Neuronal stem cell (in vitro differentiated cells): ENCODE results near the gene MYOF.

ENCODE experiments used
- DNase-seq: peaks from one replicate; pipeline ENCODE4 v3.0.0-alpha.2; 2013; ENCODE audit warnings: low spot score
- H2AFZ ChIP-seq: one replicate; pipeline ENCODE4 v1.6.1; 2013; ENCODE audit warnings: mild to moderate bottlenecking, low read length, inconsistent platforms
- H2AK5ac ChIP-seq: 2 replicates; pipeline ENCODE4 v1.6.1; 2013; ENCODE audit warnings: low read depth, mild to moderate bottlenecking, inconsistent platforms, low read length, moderate library complexity, mixed read lengths
- H2BK120ac ChIP-seq: 2 replicates; pipeline ENCODE4 v1.6.1; 2013; ENCODE audit warnings: low read depth, mild to moderate bottlenecking, inconsistent platforms, low read length, moderate library complexity, mixed read lengths
- H2BK12ac ChIP-seq: one replicate; pipeline ENCODE4 v1.6.1; 2013; ENCODE audit warnings: low read length, inconsistent platforms
- H2BK15ac ChIP-seq: 2 replicates; pipeline ENCODE4 v1.6.1; 2013; ENCODE audit warnings: mild to moderate bottlenecking, low read length, inconsistent platforms, mixed read lengths
- H2BK5ac ChIP-seq: one replicate; pipeline ENCODE4 v1.6.1; 2013; ENCODE audit warnings: inconsistent platforms, mild to moderate bottlenecking, low read length, moderate library complexity
- H3K14ac ChIP-seq: one replicate; pipeline ENCODE4 v1.6.1; 2013; ENCODE audit warnings: low read length, inconsistent platforms
- H3K18ac ChIP-seq: 2 replicates; pipeline ENCODE4 v1.6.1; 2013; ENCODE audit warnings: low read length, inconsistent platforms
- H3K23ac ChIP-seq: 2 replicates; pipeline ENCODE4 v1.6.1; 2013; ENCODE audit warnings: low read depth, mild to moderate bottlenecking, mixed read lengths, low read length, inconsistent platforms; ENCODE audit not compliant: poor library complexity
- H3K27ac ChIP-seq: replicated peaks from 3 replicates; pipeline ENCODE4 v1.5.1; 2013; ENCODE audit warnings: low read length, inconsistent platforms
- H3K27me3 ChIP-seq, 3 experiments: 2 replicates each; pipeline ENCODE4 v1.6.1; 2013; ENCODE audit warnings: low read length in 3 of 3, mild to moderate bottlenecking in 2 of 3, inconsistent platforms in 1 of 3, low read depth in 1 of 3, mixed read lengths in 1 of 3, moderate library complexity in 1 of 3; ENCODE audit not compliant: control insufficient read depth in 3 of 3, insufficient read depth in 3 of 3
- H3K36me3 ChIP-seq, 2 donors: replicated peaks in 1 of 2; 2 replicates each; pipeline ENCODE4 v1.6.1; 2013; ENCODE audit warnings: low read length in 2 of 2; ENCODE audit not compliant: control insufficient read depth in 2 of 2, insufficient read depth in 2 of 2
- H3K4ac ChIP-seq: 2 replicates; pipeline ENCODE4 v1.6.1; 2013; ENCODE audit warnings: inconsistent platforms, mild to moderate bottlenecking, low read length, moderate library complexity
- H3K4me1 ChIP-seq, 2 donors: 1 replicate in 1 of 2; 2 replicates in 1 of 2; pipeline ENCODE4 v1.6.1; 2013; ENCODE audit warnings: low read length in 2 of 2, low read depth in 1 of 2; ENCODE audit not compliant: control insufficient read depth in 2 of 2, insufficient read depth in 1 of 2
- H3K4me2 ChIP-seq: one replicate; pipeline ENCODE4 v1.6.1; 2013; ENCODE audit warnings: mild to moderate bottlenecking, low read length, inconsistent platforms; ENCODE audit not compliant: insufficient read depth, poor library complexity, severe bottlenecking
- H3K4me3 ChIP-seq, 2 donors: 2 replicates each; pipeline ENCODE4 v1.5.1; 2013; ENCODE audit warnings: low read length in 2 of 2, mild to moderate bottlenecking in 2 of 2, inconsistent platforms in 1 of 2, moderate library complexity in 1 of 2
- H3K79me1 ChIP-seq: one replicate; pipeline ENCODE4 v1.6.1; 2013; ENCODE audit warnings: low read depth, mild to moderate bottlenecking, inconsistent platforms, low read length, moderate library complexity
- H3K9ac ChIP-seq: one replicate; pipeline ENCODE4 v1.6.1; 2013; ENCODE audit warnings: mild to moderate bottlenecking, low read depth, low read length, inconsistent platforms; ENCODE audit not compliant: poor library complexity
- H3K9me3 ChIP-seq, 2 donors: replicated peaks in 1 of 2; 2 replicates each; pipeline versions ENCODE3 to v1.6.1; 2013; ENCODE audit warnings: low read length in 2 of 2, mild to moderate bottlenecking in 2 of 2, inconsistent platforms in 1 of 2, low read depth in 1 of 2, mixed read lengths in 1 of 2, moderate library complexity in 1 of 2; ENCODE audit not compliant: control insufficient read depth in 2 of 2, insufficient read depth in 1 of 2
- H4K8ac ChIP-seq: one replicate; pipeline ENCODE4 v1.6.1; 2013; ENCODE audit warnings: low read depth, mild to moderate bottlenecking, inconsistent platforms, low read length, moderate library complexity
- H4K91ac ChIP-seq: one replicate; pipeline ENCODE4 v1.6.1; 2013; ENCODE audit warnings: low read length, low read depth, mild to moderate bottlenecking, inconsistent platforms; ENCODE audit not compliant: poor library complexity
- WGBS, 2 donors: extraction: QIAGEN DNeasy Blood & Tissue Kit; methylation state at CpG; one replicate each; pipeline ENCODE4 v1.1.7; 2013; ENCODE audit warnings: missing lambda C conversion rate in 2 of 2, mixed read lengths in 1 of 2; ENCODE audit not compliant: insufficient read length in 2 of 2, insufficient replicate concordance in 1 of 2; ENCODE audit errors: extremely low coverage in 2 of 2; 5-methylcytosine and 5-hydroxymethylcytosine counted together

Gene MYOF

DNA sequence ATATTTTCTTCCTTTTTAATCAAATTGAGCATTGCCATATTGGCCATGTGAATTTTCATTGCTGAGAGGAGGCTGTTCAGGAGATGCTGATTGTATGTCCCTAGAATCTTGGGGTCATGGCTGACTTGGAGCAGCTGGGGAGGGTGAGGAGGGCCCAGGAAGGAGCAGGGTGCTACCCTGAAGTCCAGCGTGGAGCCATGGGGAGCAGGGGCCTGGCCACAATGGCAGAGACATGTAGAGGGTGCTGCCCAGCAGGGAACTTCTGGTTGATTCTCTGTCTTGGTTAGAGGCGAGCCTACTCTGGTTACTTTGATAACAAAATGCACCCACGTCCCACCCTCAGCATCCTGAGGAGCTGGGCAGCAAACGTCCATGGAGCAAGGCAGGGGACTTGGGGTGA, 186.0 kb downstream of the MYOF start:
- no peaks in the 10 kb centered on the region for H3K27me3 ChIP-seq
- DNase-seq = no peak
- H2AK5ac ChIP-seq = no peak overlapping the region
- WGBS, 2 donors = no CpG with 5 or more reads among the region's 4 CpGs
- no peak overlapping the region for H3K27ac ChIP-seq
- H3K14ac ChIP-seq = no peak overlapping the region
- H3K9me3 ChIP-seq = no peaks in the 10 kb centered on the region
- no peak overlapping the region for H2BK15ac ChIP-seq
- no peak overlapping the region for H3K23ac ChIP-seq
- H3K18ac ChIP-seq = no peak overlapping the region
- H3K4ac ChIP-seq = no peak overlapping the region
- no peak overlapping the region for H2AFZ ChIP-seq
- H3K36me3 ChIP-seq = no peaks in the 10 kb centered on the region
- H4K91ac ChIP-seq = no peak overlapping the region
- H3K4me1 ChIP-seq = peaks cover 0 to 3% of the 10 kb centered on the region in 2 donors
- no peak overlapping the region for H4K8ac ChIP-seq
- no peak overlapping the region for H2BK5ac ChIP-seq
- H3K4me2 ChIP-seq = no peak overlapping the region
- no peaks in the 10 kb centered on the region for H3K79me1 ChIP-seq
- H3K4me3 ChIP-seq = no peak overlapping the region
- no peak overlapping the region for H2BK12ac ChIP-seq
- H3K9ac ChIP-seq = peak overlapping the region; percentile 13
- no peak overlapping the region for H2BK120ac ChIP-seq

DNA sequence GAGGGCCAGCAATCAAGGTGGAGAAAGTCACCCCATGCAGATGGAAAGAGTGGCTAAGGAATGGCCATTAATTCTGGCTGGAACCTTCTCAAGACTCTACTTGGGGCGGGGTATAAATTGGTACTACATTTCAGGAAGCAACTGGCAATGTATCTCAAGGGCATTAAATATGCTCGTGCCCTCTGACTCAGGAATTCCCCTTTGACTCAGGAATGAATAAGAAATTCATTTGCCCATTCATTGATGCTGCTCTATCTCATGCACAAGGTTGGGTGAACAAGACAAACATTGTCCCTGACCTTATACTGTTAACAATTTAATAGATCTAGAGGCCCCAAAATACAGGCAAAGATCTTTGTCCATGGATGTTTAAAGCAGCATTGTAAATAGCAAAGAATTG, 188.1 kb downstream of the MYOF start:
- no peak overlapping the region for H3K4ac ChIP-seq
- no CpG with 5 or more reads among the region's 2 CpGs for WGBS, 2 donors

DNA sequence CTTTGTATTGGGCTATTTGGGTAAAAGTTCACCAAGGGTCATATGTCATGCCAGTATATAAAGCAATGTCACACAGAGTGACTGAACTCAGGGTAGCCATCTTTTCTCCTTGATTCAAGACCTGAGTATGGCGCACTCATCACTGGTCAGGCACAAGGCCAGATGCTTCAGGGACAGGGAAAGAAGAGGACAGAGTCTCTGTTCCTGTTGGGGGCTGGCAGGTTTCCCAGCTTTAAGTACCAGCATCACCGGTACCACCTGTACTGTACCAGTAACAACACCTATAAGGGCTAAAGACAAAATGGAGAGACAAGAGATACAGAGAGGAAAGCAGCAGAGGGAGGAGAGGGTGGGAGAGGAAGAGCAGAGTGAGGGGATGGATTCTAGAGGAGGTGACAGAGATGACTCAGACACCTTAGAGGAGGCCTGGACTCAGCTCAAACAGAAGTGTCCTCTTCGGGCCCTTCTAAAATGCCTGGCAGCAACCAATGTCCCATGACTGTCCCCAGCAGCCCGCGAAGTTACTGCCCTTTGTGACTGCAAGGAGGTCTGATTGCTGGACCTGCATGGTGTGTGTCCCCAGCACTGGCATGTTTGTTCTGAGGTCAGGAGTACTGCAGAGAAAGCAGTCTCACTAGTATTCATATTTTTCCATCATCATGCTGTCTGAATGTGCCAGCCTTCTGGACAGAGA, 191.3 kb downstream of the MYOF start:
- Histone ChIP-seq H2BK120ac (no peak overlapping the region), H3K14ac (no peak overlapping the region), H2AFZ (no peak overlapping the region), H3K4me1 (no peaks in the 10 kb centered on the region), H2BK15ac (no peak overlapping the region), H3K23ac (no peak overlapping the region), H3K18ac (no peak overlapping the region), H3K36me3 (no peaks in the 10 kb centered on the region), H3K27me3 (no peaks in the 10 kb centered on the region), H3K9ac (no peak overlapping the region), H3K27ac (no peak overlapping the region), H4K8ac (no peak overlapping the region), H3K4me2 (no peak overlapping the region), H2BK5ac (no peak overlapping the region), H3K9me3 (no peaks in the 10 kb centered on the region), H2AK5ac (no peak overlapping the region), H3K4ac (no peak overlapping the region), H3K79me1 (no peaks in the 10 kb centered on the region), H3K4me3 (no peak overlapping the region), H2BK12ac (no peak overlapping the region), H4K91ac (no peak overlapping the region)
- no peak for DNase-seq
- WGBS, 2 donors = no CpG with 5 or more reads among the region's 5 CpGs

More for the DNA sequence above, 188.1 kb downstream of the MYOF start:
- DNase-seq = no peak
- Histone ChIP-seq H3K23ac (no peak overlapping the region), H2BK5ac (no peak overlapping the region), H3K27me3 (no peaks in the 10 kb centered on the region), H2BK15ac (no peak overlapping the region), H3K79me1 (no peaks in the 10 kb centered on the region), H3K9me3 (no peaks in the 10 kb centered on the region), H3K36me3 (no peaks in the 10 kb centered on the region), H4K91ac (no peak overlapping the region), H2AFZ (no peak overlapping the region), H3K4me2 (no peak overlapping the region), H2BK12ac (no peak overlapping the region), H3K18ac (no peak overlapping the region), H2BK120ac (no peak overlapping the region), H3K4me1 (no peaks in the 10 kb centered on the region), H3K27ac (no peak overlapping the region), H3K9ac (no peak overlapping the region), H3K4me3 (no peak overlapping the region), H2AK5ac (no peak overlapping the region), H3K14ac (no peak overlapping the region), H4K8ac (no peak overlapping the region)

- H3K27ac ChIP-seq = no peak overlapping the region
Measured at GRCh38 chr10:93288679-93289634, 193.2 kb downstream of the MYOF start.

More at GRCh38 chr10:93288679-93289634, 193.2 kb downstream of the MYOF start:
- no peaks in the 10 kb centered on the region for H3K4me1 ChIP-seq
- no peak overlapping the region for H3K4me3 ChIP-seq
- H2BK5ac ChIP-seq = no peak overlapping the region
- H3K18ac ChIP-seq = no peak overlapping the region
- H2BK12ac ChIP-seq = no peak overlapping the region
- H2AK5ac ChIP-seq = no peak overlapping the region
- no CpG with 5 or more reads among the region's 20 CpGs for WGBS, 2 donors
- H3K4me2 ChIP-seq = no peak overlapping the region
- H3K4ac ChIP-seq = no peak overlapping the region
- no peak overlapping the region for H4K91ac ChIP-seq
- peak; percentile 87 for DNase-seq
- no peak overlapping the region for H2AFZ ChIP-seq
- H3K36me3 ChIP-seq = no peaks in the 10 kb centered on the region
- no peak overlapping the region for H4K8ac ChIP-seq
- no peak overlapping the region for H3K14ac ChIP-seq
- H3K9me3 ChIP-seq = no peaks in the 10 kb centered on the region
- no peak overlapping the region for H2BK15ac ChIP-seq
- H3K27me3 ChIP-seq = peaks cover 0 to 1% (median 0%) of the 10 kb centered on the region in 3 experiments
- no peak overlapping the region for H3K9ac ChIP-seq
- no peaks in the 10 kb centered on the region for H3K79me1 ChIP-seq
- H2BK120ac ChIP-seq = no peak overlapping the region
- H3K23ac ChIP-seq = no peak overlapping the region
